ENCODE data around the gene SPANXN4. TPM values are rescaled to one million over a fixed set of nuclear protein-coding genes. Genes with fewer than 3 reads are reported as not detected.
A peak's percentile ranks its signal among the peaks of the same experiment; 100 is the strongest.

The SPANXN4 gene, protein sequence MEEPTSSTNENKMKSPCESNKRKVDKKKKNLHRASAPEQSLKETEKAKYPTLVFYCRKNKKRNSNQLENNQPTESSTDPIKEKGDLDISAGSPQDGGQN
- polyA plus RNA-seq (2012; ENCODE audit: low read depth, missing spikeins) = not detected

DNA sequence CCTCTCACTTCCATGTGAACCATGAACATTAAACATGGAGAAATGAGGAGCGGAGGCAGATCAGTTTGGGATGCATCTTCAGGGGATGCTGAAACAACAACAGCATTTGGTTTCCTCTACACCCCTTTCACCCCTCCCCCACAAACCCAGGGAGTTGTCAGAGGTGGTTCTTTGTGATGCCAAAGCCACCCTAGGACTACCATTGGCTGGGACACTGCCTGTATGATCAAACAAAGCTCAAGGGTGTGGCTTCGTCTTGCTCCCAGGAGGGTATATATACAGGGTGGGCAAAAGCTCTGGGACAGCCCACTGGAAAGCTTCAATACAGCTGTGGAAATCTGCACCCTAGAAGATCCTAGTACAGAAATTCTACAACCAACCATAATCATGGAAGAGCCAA lies at the start of gene SPANXN4:
Gene SPANXN4, plus strand, starts transcription at position 301 of the 400 bp plus-strand sequence. Its CDS starts 87 bp downstream, at position 388.
- FAIRE-seq = no peak
- DNase-seq (ENCODE audit: insufficient read length, low spot score) = no peak
- TF ChIP-seq POLR2A (IDR thresholded peaks at IDR 0.05; ENCODE audit: low read depth, low read length) (no peak), PAX5 (IDR thresholded peaks at IDR 0.05; ENCODE audit: insufficient read depth, low read length, severe bottlenecking) (no peak), TAF1 (IDR thresholded peaks at IDR 0.05; ENCODE audit: low read depth, low read length) (no peak), SPI1 (IDR thresholded peaks at IDR 0.05; ENCODE audit: low read depth, low read length) (no peak), POLR2AphosphoS5 (IDR thresholded peaks at IDR 0.05; ENCODE audit: low read depth, low read length) (no peak), POU2F2 (IDR thresholded peaks at IDR 0.05; ENCODE audit: low read depth, low read length) (no peak)

DNA sequence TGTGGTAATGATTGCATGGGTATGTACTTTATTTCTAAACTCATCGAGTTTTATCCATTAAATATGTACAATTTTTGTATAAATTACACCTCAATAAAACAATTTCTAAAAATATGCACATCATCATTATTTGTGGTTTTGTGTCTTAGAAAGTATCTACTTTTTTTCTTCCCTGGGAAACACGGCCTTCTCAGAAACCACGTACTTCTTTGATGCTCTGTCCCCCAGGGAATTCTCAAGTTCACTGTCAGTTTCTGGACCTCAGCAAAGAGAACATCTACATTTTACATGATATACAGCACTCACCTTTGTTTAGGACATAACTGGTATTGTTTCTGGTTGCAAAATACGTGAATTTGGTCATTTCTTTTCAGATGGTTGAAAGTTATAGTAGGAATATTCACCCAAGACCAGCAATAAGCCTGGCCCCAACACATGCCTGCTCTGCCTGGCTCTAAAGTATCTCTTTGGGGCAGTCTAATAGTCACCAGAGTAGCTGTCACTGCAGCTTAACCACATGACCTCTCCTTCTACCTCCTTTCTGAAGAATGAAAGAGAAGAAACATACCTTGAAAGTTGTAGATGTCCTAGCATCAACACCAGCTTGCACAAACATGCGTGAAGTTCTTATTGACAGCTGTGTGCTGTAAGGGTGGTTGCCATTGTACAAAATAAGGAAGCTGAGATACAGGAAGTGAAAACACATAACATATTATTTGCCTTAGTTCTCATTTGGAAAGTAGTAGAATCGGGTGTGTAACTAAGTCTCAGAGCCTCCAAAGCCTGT lies 48.4 kb upstream of the SPANXN4 start:
- peak; percentile 88 for TF ChIP-seq SPI1 (IDR thresholded peaks at IDR 0.05; ENCODE audit: low read depth, low read length)
- TF ChIP-seq PAX5 (IDR thresholded peaks at IDR 0.05; ENCODE audit: insufficient read depth, low read length, severe bottlenecking) = no peak
- no peak for TF ChIP-seq TAF1 (IDR thresholded peaks at IDR 0.05; ENCODE audit: low read depth, low read length)
- TF ChIP-seq POLR2A (IDR thresholded peaks at IDR 0.05; ENCODE audit: low read depth, low read length) = peak; percentile 60; the same call in 1 of the 2 replicates
- DNase-seq (ENCODE audit: insufficient read length, low spot score) (no peak), FAIRE-seq (peak; percentile 78)

DNA sequence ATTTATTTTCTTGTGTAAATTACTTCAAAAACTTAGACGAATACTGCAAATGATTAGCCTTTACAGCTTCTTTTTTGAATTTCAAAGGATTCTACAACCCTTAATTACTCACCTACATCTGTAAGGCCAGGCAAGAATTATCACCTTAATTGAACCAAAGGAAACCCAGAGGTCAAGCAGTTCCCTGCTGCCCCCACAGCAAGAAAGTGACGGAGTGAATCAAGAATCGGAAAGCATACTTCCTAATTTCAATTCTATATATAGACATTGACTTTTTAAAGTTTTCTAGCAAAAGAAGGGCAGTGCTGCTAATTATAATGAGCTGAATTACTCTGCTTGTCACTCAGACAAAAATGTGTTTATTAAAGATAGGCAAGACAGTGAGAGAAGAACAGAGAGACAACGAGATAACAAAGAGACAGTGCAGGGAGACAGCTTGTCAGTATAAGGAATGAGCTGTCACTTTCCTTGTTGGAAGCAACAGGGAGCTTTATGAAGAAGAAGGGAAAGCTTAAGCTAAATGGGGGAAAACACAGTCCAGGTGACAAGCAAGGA lies 47.5 kb upstream of the SPANXN4 start:
- TF ChIP-seq TAF1 (IDR thresholded peaks at IDR 0.05; ENCODE audit: low read depth, low read length) (no peak), POU2F2 (IDR thresholded peaks at IDR 0.05; ENCODE audit: low read depth, low read length) (no peak), SPI1 (IDR thresholded peaks at IDR 0.05; ENCODE audit: low read depth, low read length) (0 out of 2 replicates have a peak, but pooled peaks have one; percentile 1), PAX5 (IDR thresholded peaks at IDR 0.05; ENCODE audit: insufficient read depth, low read length, severe bottlenecking) (no peak), POLR2A (IDR thresholded peaks at IDR 0.05; ENCODE audit: low read depth, low read length) (no peak), POLR2AphosphoS5 (IDR thresholded peaks at IDR 0.05; ENCODE audit: low read depth, low read length) (no peak)
- no peak for DNase-seq (ENCODE audit: insufficient read length, low spot score)
- peak; percentile 85 for FAIRE-seq

DNA sequence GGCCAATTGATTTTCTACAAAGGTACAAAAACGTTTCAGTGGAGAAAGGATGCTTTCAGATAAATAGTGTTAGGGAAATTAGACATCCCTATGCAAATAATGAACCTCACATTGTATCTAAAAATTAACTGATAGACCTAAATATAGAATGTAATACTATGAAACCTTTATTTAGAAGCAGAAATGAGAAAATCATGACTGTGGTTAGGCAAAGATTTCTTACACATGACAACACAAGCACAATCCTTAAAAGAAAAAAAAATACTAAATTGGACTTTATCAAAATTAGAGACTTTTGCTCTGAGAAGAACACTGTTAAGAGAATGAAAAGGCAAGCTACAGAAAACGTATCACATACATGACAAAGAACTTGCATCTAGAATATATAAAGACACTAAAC lies 43.0 kb upstream of the SPANXN4 start:
- TF ChIP-seq POLR2A (IDR thresholded peaks at IDR 0.05; ENCODE audit: low read depth, low read length) (no peak), PAX5 (IDR thresholded peaks at IDR 0.05; ENCODE audit: insufficient read depth, low read length, severe bottlenecking) (no peak), SPI1 (IDR thresholded peaks at IDR 0.05; ENCODE audit: low read depth, low read length) (no peak), POU2F2 (IDR thresholded peaks at IDR 0.05; ENCODE audit: low read depth, low read length) (no peak), TAF1 (IDR thresholded peaks at IDR 0.05; ENCODE audit: low read depth, low read length) (no peak), POLR2AphosphoS5 (IDR thresholded peaks at IDR 0.05; ENCODE audit: low read depth, low read length) (no peak)
- DNase-seq (ENCODE audit: insufficient read length, low spot score) = no peak
- FAIRE-seq = no peak

DNA sequence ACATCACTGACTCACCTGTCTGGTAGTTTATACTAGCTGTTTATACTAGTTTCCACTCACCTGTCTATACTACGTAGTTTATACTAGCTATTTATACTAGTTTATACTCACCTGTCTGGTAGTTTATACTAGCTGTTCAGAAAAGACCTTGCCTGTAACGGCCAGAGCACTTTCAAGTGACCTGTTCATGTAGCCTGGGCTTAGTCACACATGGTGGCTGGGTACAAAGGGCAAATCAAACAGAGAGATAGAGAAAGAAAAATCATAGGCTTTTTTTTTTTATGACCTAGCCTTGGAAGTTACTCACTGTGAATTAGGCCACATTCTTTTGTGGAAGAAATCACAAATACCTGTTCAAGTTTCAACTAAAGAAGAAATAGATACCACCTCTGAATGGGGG lies 30.7 kb upstream of the SPANXN4 start:
- no peak for FAIRE-seq
- DNase-seq (ENCODE audit: insufficient read length, low spot score) = no peak
- TF ChIP-seq SPI1 (IDR thresholded peaks at IDR 0.05; ENCODE audit: low read depth, low read length) = no peak
- TF ChIP-seq POLR2AphosphoS5 (IDR thresholded peaks at IDR 0.05; ENCODE audit: low read depth, low read length) = no peak
- no peak for TF ChIP-seq POLR2A (IDR thresholded peaks at IDR 0.05; ENCODE audit: low read depth, low read length)
- TF ChIP-seq TAF1 (IDR thresholded peaks at IDR 0.05; ENCODE audit: low read depth, low read length) = no peak
- TF ChIP-seq PAX5 (IDR thresholded peaks at IDR 0.05; ENCODE audit: insufficient read depth, low read length, severe bottlenecking) = no peak
- no peak for TF ChIP-seq POU2F2 (IDR thresholded peaks at IDR 0.05; ENCODE audit: low read depth, low read length)

DNA sequence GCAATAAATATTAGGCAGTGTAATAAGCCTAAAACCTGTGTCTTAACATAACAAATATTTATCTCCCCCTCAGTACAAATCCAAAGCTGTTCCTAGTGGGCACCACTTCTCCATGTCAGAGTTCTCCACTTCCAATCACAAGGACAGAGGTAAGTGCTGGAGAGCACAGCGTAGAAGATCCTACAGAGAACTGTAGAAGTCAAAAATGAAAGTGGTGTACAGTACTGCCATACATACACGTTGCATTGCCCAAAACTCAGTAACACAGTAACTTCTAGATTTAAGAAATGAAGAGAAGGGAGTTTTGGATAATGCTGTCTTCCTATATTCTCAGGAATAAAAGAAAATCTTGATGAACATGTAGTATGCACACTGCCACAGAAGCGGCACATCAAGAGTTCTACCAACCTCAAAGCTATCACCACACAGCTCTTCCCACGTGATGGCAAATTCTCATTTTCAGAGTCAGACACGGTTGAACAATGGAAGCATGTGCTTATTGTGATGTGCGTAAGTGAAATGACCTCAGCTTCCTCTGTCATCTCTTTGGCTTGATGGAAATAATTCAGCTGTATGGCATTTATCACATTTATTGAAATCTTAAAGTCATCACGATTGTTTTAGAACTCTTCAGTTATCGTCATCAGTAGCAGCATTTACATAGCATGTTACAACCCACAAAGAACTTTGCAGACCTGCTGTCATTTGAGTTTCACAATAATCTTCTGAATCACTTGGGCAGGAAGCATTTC lies 27.1 kb upstream of the SPANXN4 start:
- FAIRE-seq = no peak
- no peak for DNase-seq (ENCODE audit: insufficient read length, low spot score)
- TF ChIP-seq POLR2A (IDR thresholded peaks at IDR 0.05; ENCODE audit: low read depth, low read length) (no peak), PAX5 (IDR thresholded peaks at IDR 0.05; ENCODE audit: insufficient read depth, low read length, severe bottlenecking) (no peak), POU2F2 (IDR thresholded peaks at IDR 0.05; ENCODE audit: low read depth, low read length) (no peak), POLR2AphosphoS5 (IDR thresholded peaks at IDR 0.05; ENCODE audit: low read depth, low read length) (no peak), TAF1 (IDR thresholded peaks at IDR 0.05; ENCODE audit: low read depth, low read length) (no peak), SPI1 (IDR thresholded peaks at IDR 0.05; ENCODE audit: low read depth, low read length) (no peak)

DNA sequence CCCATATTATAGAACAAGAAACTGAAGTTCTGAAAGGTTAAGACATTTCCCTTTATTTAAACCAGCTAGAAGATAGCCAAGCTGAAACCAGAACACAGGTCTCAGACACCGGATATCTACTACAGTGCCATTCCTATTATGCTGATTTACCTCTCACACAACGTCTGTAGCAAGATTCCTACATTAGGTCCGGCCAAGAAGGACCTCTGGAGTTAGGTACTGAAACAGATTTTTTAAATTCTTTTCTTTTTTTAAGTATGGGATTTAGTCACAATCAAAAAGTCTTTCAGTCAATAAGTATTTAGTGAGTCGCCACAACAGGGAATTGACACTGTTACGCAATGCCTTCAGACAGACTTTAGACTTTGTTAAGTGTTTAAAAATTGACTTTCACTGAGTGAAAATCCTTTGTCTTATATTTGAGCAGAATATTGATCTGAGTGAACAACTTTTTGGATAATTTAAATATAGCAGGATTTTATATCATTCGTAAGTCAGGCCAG lies 26.5 kb upstream of the SPANXN4 start:
- DNase-seq (ENCODE audit: insufficient read length, low spot score) = no peak
- FAIRE-seq = peak; percentile 33
- TF ChIP-seq PAX5 (IDR thresholded peaks at IDR 0.05; ENCODE audit: insufficient read depth, low read length, severe bottlenecking) = no peak
- TF ChIP-seq TAF1 (IDR thresholded peaks at IDR 0.05; ENCODE audit: low read depth, low read length) = no peak
- no peak for TF ChIP-seq POLR2AphosphoS5 (IDR thresholded peaks at IDR 0.05; ENCODE audit: low read depth, low read length)
- no peak for TF ChIP-seq SPI1 (IDR thresholded peaks at IDR 0.05; ENCODE audit: low read depth, low read length)
- TF ChIP-seq POU2F2 (IDR thresholded peaks at IDR 0.05; ENCODE audit: low read depth, low read length) = no peak
- TF ChIP-seq POLR2A (IDR thresholded peaks at IDR 0.05; ENCODE audit: low read depth, low read length) = no peak

DNA sequence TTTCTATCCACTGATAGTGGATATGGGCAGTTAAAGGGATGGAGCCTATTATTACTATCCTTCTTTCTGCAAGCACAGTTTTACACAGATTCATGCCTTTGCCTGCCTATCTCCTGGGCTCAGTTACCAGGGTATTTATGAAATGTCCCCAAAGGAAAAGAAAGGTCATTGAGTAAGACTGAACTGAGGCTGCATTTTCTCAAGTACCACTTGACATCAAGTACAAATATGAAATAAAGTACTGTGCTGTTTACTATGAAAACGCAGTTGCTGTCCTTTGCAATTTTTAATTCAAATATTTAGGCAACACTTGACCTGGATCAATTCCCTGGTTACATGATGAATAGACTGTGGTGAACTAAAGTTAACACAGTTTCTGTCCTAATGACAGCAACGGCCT lies 23.5 kb upstream of the SPANXN4 start:
- DNase-seq (ENCODE audit: insufficient read length, low spot score) (no peak), FAIRE-seq (no peak)
- TF ChIP-seq POLR2A (IDR thresholded peaks at IDR 0.05; ENCODE audit: low read depth, low read length) (no peak), POLR2AphosphoS5 (IDR thresholded peaks at IDR 0.05; ENCODE audit: low read depth, low read length) (no peak), TAF1 (IDR thresholded peaks at IDR 0.05; ENCODE audit: low read depth, low read length) (no peak), POU2F2 (IDR thresholded peaks at IDR 0.05; ENCODE audit: low read depth, low read length) (no peak), SPI1 (IDR thresholded peaks at IDR 0.05; ENCODE audit: low read depth, low read length) (no peak), PAX5 (IDR thresholded peaks at IDR 0.05; ENCODE audit: insufficient read depth, low read length, severe bottlenecking) (no peak)
